OCI-LY7 (cell line): ENCODE data around the gene NKG7. TPM values are rescaled to one million over a fixed set of nuclear protein-coding genes. Genes with fewer than 3 reads are reported as not detected.

Source experiments
- BruUV-seq: library from RNA; stranded (reverse); fragments of 400-500 nt; replicated peaks from 2 replicates; lab custom pipeline; 2021; lab: Mats Ljungman, UMichigan
- CTCF ChIA-PET: fragments of 300-600 bp; sonication (Branson Sonifier 250); formaldehyde crosslinking; loops from one replicate; lab custom pipeline; 2022; ENCODE audit warnings: antibody characterized with exemption; ENCODE audit not compliant: unreplicated experiment; lab: Charles Lee
- POLR2A ChIA-PET: fragments of 300-600 bp; sonication (Branson Sonifier 250); formaldehyde crosslinking; loops from one replicate; lab custom pipeline; 2022; ENCODE audit warnings: antibody characterized with exemption; lab: Charles Lee
- DNase-seq: peaks from one replicate; pipeline ENCODE4 v3.0.0-alpha.2; 2015; ENCODE audit warnings: low spot score
- H2AFZ ChIP-seq: fragments of 200-600 bp; sonication (generic), shearing (Covaris generic); 2 replicates; pipeline ENCODE4 v1.6.1; 2014; ENCODE audit warnings: mild to moderate bottlenecking, antibody characterized with exemption, low read length, moderate library complexity
- H3K27ac ChIP-seq: fragments of 200-600 bp; sonication (generic); 2 replicates; pipeline ENCODE4 v1.5.1; 2014; ENCODE audit warnings: mixed run types, low read depth, mild to moderate bottlenecking, moderate library complexity, low read length, inconsistent platforms; ENCODE audit not compliant: poor library complexity, severe bottlenecking
- H3K36me3 ChIP-seq: fragments of 200-600 bp; sonication (generic); 2 replicates; pipeline ENCODE4 v1.6.1; 2014; ENCODE audit warnings: mild to moderate bottlenecking, antibody characterized with exemption, low read length, moderate library complexity, mixed read lengths; ENCODE audit not compliant: insufficient read depth
- H3K4me1 ChIP-seq: fragments of 200-600 bp; sonication (generic); 2 replicates; pipeline ENCODE4 v1.5.1; 2014; ENCODE audit warnings: mild to moderate bottlenecking, low read length; ENCODE audit not compliant: insufficient read depth, poor library complexity, severe bottlenecking
- H3K4me2 ChIP-seq: fragments of 200-600 bp; sonication (generic); 2 replicates; pipeline ENCODE4 v1.6.1; 2014; ENCODE audit warnings: mild to moderate bottlenecking, low read length
- H3K4me3 ChIP-seq: fragments of 200-600 bp; sonication (generic); 2 replicates; pipeline ENCODE4 v1.5.1; 2014; ENCODE audit warnings: mild to moderate bottlenecking, low read depth, low read length; ENCODE audit not compliant: poor library complexity, severe bottlenecking
- H3K79me2 ChIP-seq: fragments of 200-600 bp; sonication (generic); 2 replicates; pipeline ENCODE4 v1.6.1; 2016; ENCODE audit warnings: low read depth, mild to moderate bottlenecking, low read length, moderate library complexity, mixed read lengths; ENCODE audit not compliant: insufficient read depth
- H3K9me2 ChIP-seq: fragments of 200-600 bp; sonication (generic); 2 replicates; pipeline ENCODE4 v1.6.1; 2016; ENCODE audit warnings: mild to moderate bottlenecking, low read length, mixed read lengths; ENCODE audit not compliant: insufficient read depth
- H3K9me3 ChIP-seq: fragments of 200-600 bp; sonication (generic); 2 replicates; pipeline ENCODE4 v1.6.1; 2014; ENCODE audit warnings: mild to moderate bottlenecking, mixed run types, low read length, mixed read lengths
- H4K20me1 ChIP-seq: fragments of 200-600 bp; sonication (generic); 2 replicates; pipeline ENCODE4 v1.6.1; 2014; ENCODE audit warnings: mild to moderate bottlenecking, antibody characterized with exemption, low read length, moderate library complexity, mixed read lengths; ENCODE audit not compliant: insufficient read depth
- CTCF ChIP-seq: fragments of 200-600 bp; sonication (generic); conservative IDR thresholded peaks from 2 replicates; pipeline ENCODE4 v1.5.1; 2014; ENCODE audit warnings: mild to moderate bottlenecking, antibody characterized with exemption, low read length, moderate library complexity, mixed read lengths
- EZH2phosphoT487 ChIP-seq: fragments of 200-600 bp; sonication (generic); IDR thresholded peaks from 2 replicates; pipeline ENCODE4 v1.6.1; 2018; ENCODE audit warnings: low read depth, borderline replicate concordance, mild to moderate bottlenecking, mixed run types, antibody characterized with exemption, low read length, moderate library complexity, mixed read lengths
- intact Hi-C: fragments of 100-400 bp; cut with micrococcal nuclease; formaldehyde crosslinking; loops from one replicate; pipeline ENCODE4 v1.10.0; 2022; ENCODE audit not compliant: unreplicated experiment
- total RNA-seq, 2 experiments: library from RNA; depleted of rRNA in 1 of 2; stranded (reverse); fragments of >200 nt in 1 of 2; shearing (Covaris generic) in 1 of 2; gene quantifications; 2 replicates each; pipeline ENCODE4 v1.2.3, GENCODE V29; 2014 to 2022

Gene NKG7
- total RNA-seq, 2 experiments from 2014 or later, result not detected

DNA sequence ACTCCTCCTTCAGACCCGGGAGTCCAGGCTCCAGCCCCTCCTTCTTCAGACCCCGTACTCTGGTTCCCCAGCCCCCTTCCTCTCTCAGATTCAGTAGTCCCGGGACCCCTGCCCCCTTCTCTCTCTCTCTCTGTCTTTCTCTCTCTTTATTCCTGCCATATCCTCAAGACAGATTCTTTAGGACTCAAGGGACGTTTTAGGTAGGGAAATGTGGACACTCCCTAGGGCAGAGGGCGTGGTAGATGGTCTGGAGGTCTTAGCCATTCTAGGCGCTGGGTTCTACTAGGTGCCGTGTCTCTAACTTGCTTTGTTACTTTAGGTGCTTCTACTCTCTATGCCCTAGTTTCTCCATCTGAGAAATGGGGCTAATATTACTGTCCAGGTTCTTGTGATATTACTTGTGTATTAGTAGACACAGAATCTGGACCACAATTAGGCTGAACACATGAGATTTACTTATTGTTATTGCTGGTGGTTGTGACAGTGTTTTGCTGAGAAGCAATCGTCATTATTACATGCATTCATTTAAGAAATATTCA, 18.7 kb upstream of the NKG7 start:
- DNase-seq, result no peak
- Histone ChIP-seq H3K27ac (no peak overlapping the region), H3K4me3 (no peak overlapping the region), H3K79me2 (no peaks in the 10 kb centered on the region; the same call in 1 of the 2 replicates), H4K20me1 (no peaks in the 10 kb centered on the region), H3K9me2 (no peaks in the 10 kb centered on the region), H3K9me3 (no peaks in the 10 kb centered on the region), H3K4me1 (peaks cover 25% of the 10 kb centered on the region), H3K4me2 (peak overlapping the region; percentile 21; the same call in 1 of the 2 replicates), H2AFZ (peak overlapping the region; percentile 99), H3K36me3 (no peaks in the 10 kb centered on the region)
- CTCF ChIA-PET, result no interaction called here
- no peak for TF ChIP-seq CTCF
- TF ChIP-seq EZH2phosphoT487, result no peak
- no TSS peak for BruUV-seq
- intact Hi-C loops, result no loop called here
- POLR2A ChIA-PET, result no interaction called here

GRCh38 chr19:51389143-51389542, 16.7 kb upstream of the NKG7 start:
- ChIA-PET POLR2A (no interaction called here), CTCF (no interaction called here)
- Histone ChIP-seq H3K4me1 (peaks cover 16% of the 10 kb centered on the region), H3K27ac (no peak overlapping the region), H3K4me2 (no peak overlapping the region), H4K20me1 (no peaks in the 10 kb centered on the region), H3K9me2 (no peaks in the 10 kb centered on the region), H3K36me3 (no peaks in the 10 kb centered on the region), H2AFZ (no peak overlapping the region), H3K4me3 (no peak overlapping the region), H3K9me3 (no peaks in the 10 kb centered on the region), H3K79me2 (no peaks in the 10 kb centered on the region)
- DNase-seq, result no peak
- TF ChIP-seq EZH2phosphoT487, result no peak
- no peak for TF ChIP-seq CTCF
- intact Hi-C loops, result no loop called here
- no TSS peak for BruUV-seq

- Histone ChIP-seq H3K4me3 (no peak within 1 kb of the TSS), H2AFZ (no peak within 1 kb of the TSS), H3K79me2 (no peaks in the 10 kb centered on the region), H3K27ac (no peak within 1 kb of the TSS), H3K4me2 (no peak within 1 kb of the TSS), H3K9me3 (no peaks in the 10 kb centered on the region), H3K9me2 (no peaks in the 10 kb centered on the region), H3K4me1 (peaks cover 9% of the 10 kb centered on the region), H3K36me3 (no peaks in the 10 kb centered on the region), H4K20me1 (no peaks in the 10 kb centered on the region)
- BruUV-seq, result no TSS peak
- TF ChIP-seq EZH2phosphoT487, result no peak
- no peak for TF ChIP-seq CTCF
- CTCF ChIA-PET, result no interaction called here
- POLR2A ChIA-PET, result no interaction called here
- intact Hi-C loops, result no loop called here
- no peak for DNase-seq
Measured at GRCh38 chr19:51387924-51388389, 15.5 kb upstream of the NKG7 start, which contains the start of gene LIM2. Gene LIM2, minus strand, starts transcription at chr19:51387974. Its CDS starts 531 bp downstream, at chr19:51387443.
